NCI-H1930 (cell line): Measurements from ENCODE around the gene IGF1R.

Source experiments
- DNase-seq, 2 experiments: peaks; one replicate each; lab custom pipeline; 2025; lab: John Stamatoyannopoulos, UW

IGF1R gene

DNA sequence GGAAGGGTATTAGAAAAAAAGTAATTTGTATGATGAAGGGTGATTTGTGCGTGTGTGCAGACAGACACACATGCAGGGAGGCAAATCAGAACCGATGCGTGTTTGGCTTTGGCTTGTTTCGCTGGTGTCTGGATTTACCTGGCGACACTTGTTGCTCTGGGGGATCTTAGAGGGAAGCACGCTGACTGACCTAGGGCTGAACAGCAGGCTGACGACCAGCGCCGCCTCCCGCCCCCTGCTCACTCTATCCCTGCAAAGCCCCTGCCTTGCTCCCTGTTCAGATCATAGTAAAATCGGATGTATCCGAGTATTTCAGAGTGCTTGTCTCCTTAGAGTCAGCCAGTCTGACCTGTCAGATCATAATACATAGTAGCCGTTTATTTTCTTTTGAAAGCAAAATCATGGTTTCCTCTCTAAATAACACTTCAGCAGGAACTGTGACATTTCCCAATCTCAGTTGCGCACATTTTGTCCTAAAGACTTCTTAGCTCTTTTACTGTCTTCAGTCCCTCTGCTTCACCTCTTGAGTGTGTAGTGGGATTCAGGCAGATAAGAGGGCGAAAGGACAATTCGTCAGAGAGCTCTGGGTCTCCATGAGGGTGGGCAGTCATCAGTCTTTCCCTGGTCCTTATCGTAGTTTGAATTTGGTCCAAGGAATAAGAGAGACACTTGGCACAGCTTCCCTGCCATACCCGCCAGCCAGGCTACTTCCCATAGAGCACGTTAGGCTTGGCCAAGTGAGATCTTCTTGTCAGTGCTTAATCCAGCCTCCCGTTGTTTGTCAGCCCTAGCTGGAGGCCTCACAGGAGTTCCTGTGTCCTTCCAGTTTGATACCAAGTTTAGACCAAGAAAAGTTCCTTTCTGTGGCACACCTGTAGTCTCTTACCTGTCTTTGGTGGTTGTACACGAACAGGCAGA lies 261.9 kb downstream of the IGF1R start:
- no peak for DNase-seq

- no peak for DNase-seq
Observed at GRCh38 chr15:98914626-98915025, 266.3 kb downstream of the IGF1R start.

DNA sequence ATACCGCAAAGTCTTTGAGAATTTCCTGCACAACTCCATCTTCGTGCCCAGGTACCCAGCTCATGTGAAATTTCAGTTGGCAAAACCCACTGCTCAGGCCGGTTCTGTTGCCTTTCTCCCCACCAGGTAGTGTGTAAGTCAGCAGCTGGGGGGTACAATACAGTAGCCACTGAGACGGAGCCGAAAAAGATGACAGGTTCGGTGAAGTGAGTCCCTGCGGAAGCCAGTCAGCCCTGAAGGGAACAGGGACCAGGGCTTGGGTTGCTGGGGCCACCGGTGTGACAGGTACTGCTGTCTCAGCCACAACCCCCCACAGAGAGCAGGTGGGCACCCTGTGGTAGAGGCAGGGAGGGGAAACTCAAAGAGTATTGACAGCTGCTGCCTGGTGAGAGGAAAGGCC lies 268.5 kb downstream of the IGF1R start:
- DNase-seq = no peak

DNA sequence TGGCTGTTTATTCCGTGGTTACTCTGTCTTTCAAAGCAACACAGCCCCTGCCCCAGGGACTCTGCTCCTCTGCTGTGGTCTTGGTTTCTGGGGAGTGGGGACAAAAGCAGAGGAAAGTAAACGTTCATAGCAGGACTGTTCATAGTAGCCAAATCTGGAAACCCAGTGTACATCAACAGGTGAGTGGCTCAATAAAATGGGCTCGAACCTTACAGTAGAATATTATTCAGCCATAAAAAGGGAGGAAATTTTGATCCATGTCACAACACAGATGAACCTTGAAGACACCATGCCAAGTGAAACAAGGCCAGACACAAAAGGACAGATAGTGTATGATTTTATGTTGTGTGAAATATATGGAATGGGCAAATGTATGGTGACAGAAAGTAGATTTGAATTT lies 269.1 kb downstream of the IGF1R start:
- no peak for DNase-seq

DNA sequence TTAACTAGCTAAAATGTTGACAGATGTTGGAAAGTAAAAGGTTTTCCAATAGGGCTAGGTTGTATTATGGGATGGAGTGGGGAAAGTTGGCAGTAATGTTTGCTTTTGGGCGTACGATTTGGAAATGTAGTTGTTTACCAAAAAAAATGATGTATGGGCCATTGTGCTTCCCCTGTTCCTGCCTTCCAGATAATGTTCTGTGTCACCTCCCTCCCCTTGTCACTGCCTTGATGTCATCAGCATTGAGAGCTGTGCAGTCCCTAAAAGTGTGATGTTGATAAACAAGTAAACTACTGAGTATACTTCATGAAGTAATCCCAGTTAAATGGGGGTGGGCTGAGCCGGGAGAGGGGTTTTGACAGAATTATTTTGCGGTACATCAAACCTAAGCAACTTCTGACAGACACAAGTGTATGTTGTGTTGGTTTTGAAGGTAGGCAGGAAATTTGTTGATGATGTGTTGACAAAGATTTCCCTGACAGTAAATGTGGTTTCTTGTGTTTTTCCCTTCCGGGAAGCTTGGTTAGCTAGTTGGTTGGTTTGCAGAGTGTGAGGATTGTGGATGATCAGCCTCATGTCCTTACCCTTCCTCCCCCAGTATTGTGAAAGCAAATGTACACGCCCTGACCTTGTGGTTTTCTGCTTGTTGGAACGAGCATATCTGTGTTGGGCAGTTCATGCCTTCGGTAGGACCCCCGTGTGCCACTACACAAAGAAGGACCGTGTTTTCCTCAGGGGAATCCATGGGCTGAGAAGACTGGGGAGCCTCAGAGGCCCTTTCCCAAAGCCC lies 271.9 kb downstream of the IGF1R start:
- no peak for DNase-seq

GRCh38 chr15:98923171-98923570 lies 274.8 kb downstream of the IGF1R start:
- no peak for DNase-seq

- DNase-seq = no peak
Observed at GRCh38 chr15:98923579-98923978, 275.2 kb downstream of the IGF1R start.

GRCh38 chr15:98924401-98925049 lies 276.2 kb downstream of the IGF1R start:
- DNase-seq = no peak

GRCh38 chr15:98926236-98926635 lies 277.9 kb downstream of the IGF1R start:
- no peak for DNase-seq

DNA sequence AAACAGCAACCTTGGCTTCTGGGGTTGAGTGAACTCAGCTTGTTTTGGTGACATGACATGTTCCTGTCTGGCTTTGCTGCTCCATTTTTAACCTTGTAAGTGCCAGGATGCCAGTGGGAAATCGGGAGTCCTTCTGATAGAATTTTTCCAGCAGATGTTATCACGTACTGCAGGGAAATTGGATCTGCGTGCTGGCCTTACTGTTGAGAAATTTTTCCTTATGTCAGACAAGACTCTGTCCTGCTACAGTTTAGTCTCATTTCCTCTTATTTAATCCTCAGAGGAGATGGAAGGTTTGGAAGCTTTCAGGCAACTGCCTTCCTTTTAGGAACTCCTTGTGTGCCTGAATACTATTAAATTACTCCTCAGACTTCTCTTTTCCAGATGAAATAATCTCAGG lies 278.7 kb downstream of the IGF1R start:
- no peak for DNase-seq

DNA sequence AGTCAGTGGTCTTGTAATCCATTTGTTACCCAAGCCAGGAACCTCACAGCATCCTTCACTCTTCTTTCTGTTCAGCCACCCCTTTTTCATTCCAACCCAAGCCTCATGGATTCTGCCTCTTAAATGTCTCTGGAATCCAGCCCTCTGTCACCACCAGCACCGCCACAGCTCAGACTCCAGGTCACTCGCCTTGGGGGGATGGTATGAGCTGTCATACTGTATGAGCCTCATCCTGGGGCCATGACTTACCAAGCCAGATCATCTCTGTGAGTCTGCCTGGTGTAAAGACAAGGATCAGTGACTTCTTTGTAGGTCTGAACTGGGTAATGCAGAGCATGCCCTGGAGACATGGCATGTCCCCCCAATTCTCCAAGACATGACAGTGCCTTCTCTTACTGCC lies 279.7 kb downstream of the IGF1R start:
- DNase-seq = no peak

- DNase-seq = no peak
Observed at GRCh38 chr15:98930576-98930975, 282.2 kb downstream of the IGF1R start.

DNA sequence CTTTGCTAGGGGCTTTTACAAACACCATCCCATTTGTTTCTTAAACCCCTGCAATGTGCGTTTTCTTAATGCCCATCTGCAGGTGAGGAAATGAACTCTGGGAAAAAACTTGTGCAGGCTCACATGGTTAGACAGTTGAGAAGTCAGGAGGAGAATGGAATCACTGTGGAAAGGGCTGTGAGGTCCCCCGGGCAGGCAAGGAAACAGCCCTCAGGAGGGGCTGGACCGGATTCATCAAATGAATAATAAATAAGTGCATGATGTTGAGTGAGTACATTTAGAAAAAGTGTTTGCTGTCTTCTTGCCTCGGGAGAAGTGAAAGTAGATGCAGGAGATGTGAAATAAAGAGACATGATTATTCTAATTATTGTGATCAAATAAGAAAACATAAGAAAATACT lies 282.7 kb downstream of the IGF1R start:
- no peak for DNase-seq

GRCh38 chr15:98933406-98933805 lies 285.1 kb downstream of the IGF1R start:
- no peak for DNase-seq

- DNase-seq = no peak
Observed at GRCh38 chr15:98935736-98936135, 287.4 kb downstream of the IGF1R start.

- DNase-seq = no peak
Observed at GRCh38 chr15:98937413-98938104, 289.2 kb downstream of the IGF1R start.

- no peak for DNase-seq
Observed at GRCh38 chr15:98938105-98938417, 289.7 kb downstream of the IGF1R start.

- DNase-seq = no peak
Observed at GRCh38 chr15:98938799-98939198, 290.5 kb downstream of the IGF1R start.

DNA sequence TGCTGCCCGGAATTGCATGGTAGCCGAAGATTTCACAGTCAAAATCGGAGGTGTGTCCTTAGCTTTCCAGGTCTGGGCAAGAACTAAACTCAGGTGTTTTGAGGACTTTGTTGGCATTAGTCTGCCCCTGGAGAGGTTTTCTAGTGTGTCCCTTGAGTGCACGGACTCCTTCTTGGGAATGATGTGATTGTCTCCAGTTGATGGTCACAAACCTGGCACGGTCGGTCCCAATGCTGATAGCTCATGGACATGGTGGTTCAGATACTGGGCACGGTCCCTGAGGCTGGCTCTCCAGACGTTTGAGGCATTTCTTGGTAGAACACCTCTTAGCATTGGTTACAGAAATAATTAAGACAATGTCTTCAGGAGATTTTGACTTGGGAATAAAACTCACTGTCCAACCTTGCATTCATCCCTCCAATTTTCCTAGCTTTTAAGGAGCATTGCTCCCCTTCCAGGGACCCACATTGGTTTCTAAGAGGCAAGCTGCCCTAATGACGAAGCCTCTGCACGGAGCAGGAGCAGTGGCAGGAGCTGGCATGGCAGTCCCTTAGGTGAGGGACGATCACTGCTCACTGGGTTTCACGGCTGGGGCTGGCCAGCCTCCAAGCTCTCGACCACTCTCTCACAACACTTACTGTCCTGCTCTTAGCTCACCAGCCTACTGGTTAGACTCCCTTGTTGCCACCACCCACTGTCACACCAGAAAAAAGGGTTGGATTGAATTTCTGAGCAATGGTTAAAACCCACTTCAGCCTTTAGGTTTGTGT lies 291.2 kb downstream of the IGF1R start:
- no peak for DNase-seq

DNA sequence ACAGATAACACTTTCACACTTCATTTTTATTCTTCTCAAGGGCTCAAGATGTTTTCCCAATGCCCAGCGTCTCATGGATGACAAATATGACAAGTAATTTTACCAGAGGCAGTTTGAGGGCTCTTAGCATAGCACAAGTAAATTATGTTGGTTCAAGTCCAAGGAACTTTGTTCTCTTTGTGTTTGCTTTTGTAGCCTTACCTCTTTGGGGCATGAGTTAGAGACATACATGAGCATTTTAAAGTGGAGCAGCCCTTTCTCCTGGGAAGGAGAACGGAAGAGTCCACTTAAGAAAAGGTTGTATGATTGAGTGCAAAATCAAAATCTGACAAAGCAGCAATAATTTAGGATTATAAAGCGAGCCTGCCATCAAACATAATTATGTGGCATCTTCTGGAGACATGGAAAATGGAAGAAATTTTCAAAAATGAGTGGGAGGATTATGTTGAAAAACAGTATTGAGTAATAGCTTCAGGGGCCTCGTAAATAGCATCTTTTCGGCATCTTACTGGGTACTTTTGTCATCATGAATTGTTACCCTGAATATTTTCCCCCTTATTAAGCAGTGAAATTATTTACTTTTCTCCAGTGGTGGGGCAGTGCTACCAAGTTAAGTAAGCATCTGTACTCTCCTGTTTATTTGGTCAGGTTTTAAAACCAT lies 293.4 kb downstream of the IGF1R start:
- DNase-seq = no peak

GRCh38 chr15:98942431-98942830 lies 294.1 kb downstream of the IGF1R start:
- DNase-seq = no peak
